ACC112 (cell line): ENCODE measurements around the gene KRTAP4-7.
"Not testable (repeated sequence)": the region's sequence is repeated elsewhere in the genome, so short reads cannot be mapped to it uniquely, and the experiment has no call there.

Source experiments
- H2AFZ ChIP-seq: fragments of 200-600 bp; sonication (generic); one replicate; pipeline ENCODE4 v1.6.0; 2017; ENCODE audit warnings: antibody characterized with exemption, low read length; ENCODE audit not compliant: unreplicated experiment
- H3K27ac ChIP-seq: fragments of 200-600 bp; sonication (generic); 2 replicates; pipeline ENCODE4 v1.5.1; 2014; ENCODE audit warnings: low read depth, mild to moderate bottlenecking, antibody characterized with exemption, low read length, moderate library complexity
- H3K27me3 ChIP-seq: fragments of 200-600 bp; sonication (generic); 2 replicates; pipeline ENCODE4 v1.6.1; 2014; ENCODE audit warnings: mild to moderate bottlenecking, antibody characterized with exemption, low read length, moderate library complexity, mixed read lengths; ENCODE audit not compliant: insufficient read depth
- H3K36me3 ChIP-seq: fragments of 200-600 bp; sonication (generic); 2 replicates; pipeline ENCODE4 v1.6.1; 2016; ENCODE audit warnings: mild to moderate bottlenecking, antibody characterized with exemption, low read length, moderate library complexity, mixed read lengths; ENCODE audit not compliant: insufficient read depth
- H3K4me1 ChIP-seq: fragments of 200-600 bp; sonication (generic); one replicate; pipeline ENCODE4 v1.6.1; 2016; ENCODE audit warnings: low read length, mixed read lengths; ENCODE audit not compliant: insufficient read depth, unreplicated experiment, control insufficient read depth
- H3K4me3 ChIP-seq: fragments of 200-600 bp; sonication (generic); 2 replicates; pipeline ENCODE4 v1.5.1; 2014; ENCODE audit warnings: mild to moderate bottlenecking, low read depth, low read length
- H3K79me2 ChIP-seq: fragments of 200-600 bp; sonication (generic); one replicate; pipeline ENCODE4 v1.6.0; 2016; ENCODE audit warnings: low read length; ENCODE audit not compliant: control insufficient read depth, unreplicated experiment, insufficient read depth

Gene KRTAP4-7

DNA sequence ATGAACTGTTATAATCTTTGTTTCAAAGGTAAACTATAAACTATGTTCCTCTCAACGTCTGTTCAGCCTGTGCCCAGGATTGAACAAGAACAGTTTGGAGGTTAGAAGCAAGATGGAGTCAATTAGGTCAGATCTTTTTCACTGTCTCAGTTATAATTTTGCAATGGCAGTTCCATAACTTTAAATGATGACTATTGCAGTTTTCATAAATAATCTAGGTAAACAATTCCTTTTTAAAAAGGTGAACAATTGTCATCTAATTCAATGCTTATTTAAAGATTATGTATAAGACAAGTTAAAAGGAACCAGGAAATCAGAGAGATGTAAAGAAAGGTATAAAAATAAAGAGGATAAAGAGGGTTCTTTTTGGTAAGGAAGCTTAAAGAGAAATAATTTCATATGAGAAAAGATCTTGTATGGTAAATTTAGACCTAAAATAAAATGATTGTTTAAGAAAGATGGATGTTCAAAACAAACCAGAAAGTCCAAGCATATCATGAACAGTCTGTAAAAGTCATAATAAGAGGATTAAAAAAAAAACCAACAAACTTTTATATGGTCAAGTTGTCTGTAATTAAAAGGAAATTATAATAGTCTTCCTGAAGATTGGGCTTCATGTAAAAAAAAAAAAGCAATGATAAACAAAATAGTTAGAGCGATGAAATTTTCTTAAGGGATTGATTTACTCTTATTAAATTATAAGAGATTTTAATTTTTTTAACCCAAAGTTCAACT, 27.4 kb downstream of the KRTAP4-7 start:
- Histone ChIP-seq H3K4me3 (no peak overlapping the region), H2AFZ (no peak overlapping the region), H3K36me3 (0 out of 2 replicates have a peak, but pooled peaks cover 3% of the 10 kb centered on the region), H3K27ac (no peak overlapping the region), H3K79me2 (no peaks in the 10 kb centered on the region), H3K4me1 (no peaks in the 10 kb centered on the region), H3K27me3 (no peaks in the 10 kb centered on the region)

DNA sequence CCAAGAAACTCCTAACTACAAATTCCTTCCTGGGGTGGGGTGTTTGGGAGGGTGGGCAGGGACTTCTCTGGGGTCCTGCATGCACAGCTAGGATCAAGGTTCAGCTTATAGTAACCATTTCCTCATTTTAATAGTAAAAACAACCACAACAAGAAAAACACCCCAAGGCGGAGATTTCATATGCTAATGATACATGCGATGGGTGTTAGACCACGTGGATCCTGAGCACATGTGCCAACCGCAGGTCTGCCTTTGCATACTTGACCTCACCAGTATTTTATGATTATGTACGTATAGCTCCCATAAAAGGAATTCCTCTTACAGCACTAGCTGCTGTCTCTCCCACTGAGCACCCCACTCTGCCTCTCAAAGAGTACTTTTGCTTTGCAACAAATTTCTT, 32.3 kb downstream of the KRTAP4-7 start:
- H3K27ac ChIP-seq = no peak overlapping the region
- H3K4me1 ChIP-seq = no peaks in the 10 kb centered on the region
- no peaks in the 10 kb centered on the region for H3K79me2 ChIP-seq
- no peak overlapping the region for H2AFZ ChIP-seq
- no peak overlapping the region for H3K4me3 ChIP-seq
- 0 out of 2 replicates have a peak, but pooled peaks cover 3% of the 10 kb centered on the region for H3K36me3 ChIP-seq
- H3K27me3 ChIP-seq = no peaks in the 10 kb centered on the region

DNA sequence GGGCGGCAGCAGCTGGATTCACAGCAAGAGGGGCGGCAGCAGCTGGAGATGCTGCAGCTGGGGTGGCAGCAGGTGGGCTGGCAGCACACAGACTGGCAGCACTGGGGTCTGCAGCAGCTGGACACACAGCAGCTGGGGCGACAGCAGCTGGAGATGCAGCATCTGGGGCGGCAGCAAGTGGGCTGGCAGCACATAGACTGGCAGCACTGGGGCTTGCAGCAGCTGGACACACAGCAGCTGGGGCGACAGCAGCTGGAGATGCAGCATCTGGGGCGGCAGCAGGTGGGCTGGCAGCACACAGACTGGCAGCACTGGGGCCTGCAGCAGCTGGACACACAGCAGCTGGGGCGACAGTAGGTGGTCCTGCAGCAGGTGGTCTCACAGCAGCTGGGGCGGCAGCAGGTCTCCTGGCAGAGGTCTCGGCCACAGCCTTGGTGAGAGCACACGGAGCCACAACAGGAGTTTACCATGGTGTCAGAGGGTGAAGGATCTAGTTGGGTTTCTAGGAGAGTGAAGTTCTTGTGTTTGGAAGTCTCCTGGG, 34.0 kb downstream of the KRTAP4-7 start, which contains the start of gene KRTAP4-11:
Gene KRTAP4-11 (minus strand): TSS at position 528 of the 541 bp plus-strand sequence. CDS start 58 bp downstream, at position 470.
- H3K4me3 ChIP-seq, H2AFZ ChIP-seq, H3K27me3 ChIP-seq, H3K27ac ChIP-seq, H3K4me1 ChIP-seq, H3K79me2 ChIP-seq, H3K36me3 ChIP-seq: not testable (repeated sequence)

DNA sequence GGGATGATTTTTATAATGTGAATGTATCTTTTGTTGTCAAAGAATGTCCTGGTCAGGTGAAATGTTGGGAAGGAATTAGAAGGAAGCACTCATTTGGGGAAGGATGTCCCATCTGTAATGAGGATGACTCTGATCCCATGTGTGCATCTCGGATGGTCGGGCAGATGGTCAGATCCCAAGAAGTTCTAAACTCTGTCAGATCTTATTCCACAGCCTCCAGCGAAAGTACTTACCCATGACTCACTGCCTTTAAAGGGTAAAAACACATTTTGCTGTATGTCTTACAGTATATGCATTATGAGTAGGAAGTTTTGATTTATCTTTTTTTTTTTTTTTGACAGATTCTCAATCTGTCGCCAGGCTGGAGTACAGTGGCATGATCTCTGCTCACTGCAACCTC, 34.8 kb downstream of the KRTAP4-7 start:
- Histone ChIP-seq H3K27ac (no peak overlapping the region), H3K4me3 (no peak overlapping the region), H2AFZ (no peak overlapping the region), H3K36me3 (no peaks in the 10 kb centered on the region), H3K79me2 (no peaks in the 10 kb centered on the region), H3K4me1 (no peaks in the 10 kb centered on the region), H3K27me3 (no peaks in the 10 kb centered on the region)

DNA sequence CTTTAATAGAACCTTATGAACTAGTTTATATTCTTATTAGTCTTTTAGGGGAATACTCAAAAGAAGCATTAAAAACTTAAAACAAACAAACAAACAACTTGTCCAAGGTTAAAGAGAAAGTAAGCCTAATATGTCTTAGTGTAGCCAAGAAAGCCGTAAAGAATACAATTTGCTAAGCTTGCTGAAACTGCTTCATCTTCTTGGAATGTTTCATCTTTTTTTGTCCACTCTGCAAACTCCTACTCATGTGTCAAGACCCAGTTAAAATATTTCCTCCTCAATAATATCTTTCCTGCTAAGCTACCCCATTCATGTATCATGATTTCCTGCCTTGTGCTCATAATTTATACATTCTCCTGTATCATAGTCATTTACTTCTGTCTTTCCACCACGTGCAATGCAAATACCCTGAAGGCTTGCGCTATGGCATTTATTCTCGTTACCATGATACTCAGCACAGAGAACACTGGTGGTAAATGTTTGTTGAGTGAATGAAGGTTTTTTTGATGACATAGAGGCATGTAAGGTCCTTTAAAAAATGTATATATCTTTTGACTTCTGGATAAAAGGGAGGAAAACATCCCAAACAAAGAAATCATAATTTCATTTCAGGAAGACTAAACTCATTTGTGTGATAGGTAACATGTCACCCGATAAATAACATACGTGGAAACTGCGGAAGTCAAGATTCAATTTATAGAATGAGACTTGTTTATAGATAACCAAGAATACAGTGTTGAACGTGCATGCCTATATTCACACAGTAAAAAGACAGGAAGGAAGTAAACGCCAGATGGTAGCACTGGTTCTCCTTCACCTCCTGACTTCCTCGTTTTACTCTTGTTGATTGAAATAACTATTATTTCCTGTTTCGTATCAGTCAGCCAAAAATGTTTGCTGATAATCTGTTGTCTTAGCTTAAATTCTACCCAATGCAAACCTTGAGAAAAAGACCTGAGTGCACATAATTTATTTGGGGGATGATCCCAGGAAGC, 36.0 kb downstream of the KRTAP4-7 start:
- H3K79me2 ChIP-seq, H3K27ac ChIP-seq, H3K36me3 ChIP-seq, H2AFZ ChIP-seq, H3K4me1 ChIP-seq, H3K27me3 ChIP-seq, H3K4me3 ChIP-seq: not testable (repeated sequence)

DNA sequence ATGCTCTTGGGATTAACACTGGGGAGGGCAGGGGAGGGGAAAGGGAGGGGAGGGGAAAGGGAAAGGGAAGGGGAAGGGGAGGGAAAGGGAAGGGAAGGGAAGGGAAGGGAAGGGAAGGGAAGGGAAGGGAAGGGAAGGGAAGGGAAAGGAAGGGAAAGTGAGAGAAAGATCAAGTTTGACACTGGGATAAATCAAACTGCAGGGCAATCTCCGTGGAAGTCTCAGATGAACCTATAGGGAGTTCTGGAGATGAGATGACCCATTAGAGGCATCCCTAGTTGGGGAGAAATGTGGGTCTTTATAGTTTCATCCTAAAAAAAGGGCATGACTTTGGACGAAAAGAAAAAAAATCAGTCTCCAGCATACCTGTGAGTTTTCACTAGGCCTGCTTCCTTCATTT, 37.8 kb downstream of the KRTAP4-7 start:
- no peaks in the 10 kb centered on the region for H3K4me1 ChIP-seq
- no peak overlapping the region for H3K4me3 ChIP-seq
- no peaks in the 10 kb centered on the region for H3K27me3 ChIP-seq
- no peaks in the 10 kb centered on the region for H3K36me3 ChIP-seq
- no peak overlapping the region for H2AFZ ChIP-seq
- H3K79me2 ChIP-seq = no peaks in the 10 kb centered on the region
- no peak overlapping the region for H3K27ac ChIP-seq

DNA sequence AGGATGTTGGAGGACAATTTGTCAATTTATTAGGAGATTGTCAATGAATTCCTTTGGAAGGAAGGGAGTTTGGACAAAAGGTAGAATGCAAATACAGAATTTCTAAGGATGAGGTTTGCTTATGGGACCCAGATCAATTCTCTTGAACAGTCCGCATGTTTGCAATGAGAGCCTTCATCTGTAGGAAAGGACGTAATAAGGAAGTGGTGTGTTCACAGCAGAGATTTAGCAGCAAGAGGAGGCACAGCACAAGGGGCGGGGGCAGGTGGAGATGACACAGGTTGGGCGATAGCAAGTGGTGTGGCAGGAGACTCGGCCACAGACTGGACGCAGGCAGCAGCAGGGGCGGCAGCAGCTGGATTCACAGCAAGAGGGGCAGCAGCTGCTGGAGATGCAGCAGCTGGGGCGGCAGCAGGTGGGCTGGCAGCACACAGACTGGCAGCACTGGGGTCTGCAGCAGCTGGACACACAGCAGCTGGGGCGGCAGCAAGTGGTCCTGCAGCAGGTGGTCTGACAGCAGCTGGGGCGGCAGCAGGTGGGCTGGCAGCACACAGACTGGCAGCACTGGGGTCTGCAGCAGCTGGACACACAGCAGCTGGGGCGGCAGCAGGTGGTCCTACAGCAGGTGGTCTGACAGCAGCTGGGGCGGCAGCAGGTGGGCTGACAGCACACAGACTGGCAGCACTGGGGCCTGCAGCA, 39.5 kb downstream of the KRTAP4-7 start:
- H2AFZ ChIP-seq, H3K27ac ChIP-seq, H3K4me1 ChIP-seq, H3K36me3 ChIP-seq, H3K27me3 ChIP-seq, H3K79me2 ChIP-seq, H3K4me3 ChIP-seq: not testable (repeated sequence)

DNA sequence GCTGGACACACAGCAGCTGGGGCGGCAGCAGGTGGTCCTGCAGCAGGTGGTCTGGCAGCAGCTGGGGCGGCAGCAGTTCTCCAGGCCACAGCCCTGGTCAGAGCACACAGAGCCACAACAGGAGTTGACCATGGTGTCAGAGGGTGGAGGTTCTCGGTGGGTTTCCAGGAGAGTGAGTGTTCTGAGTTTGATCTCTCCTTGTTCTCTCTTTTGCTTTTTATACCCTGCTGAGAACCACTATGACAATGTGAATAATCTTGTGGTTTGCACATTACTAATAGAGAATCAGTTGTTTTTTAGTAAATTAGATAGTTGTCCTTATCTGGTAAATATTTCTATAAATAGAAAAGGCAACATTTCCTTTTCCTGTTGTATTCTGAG, 40.0 kb downstream of the KRTAP4-7 start, which contains the start of gene KRTAP4-12:
Gene KRTAP4-12 (minus strand): TSS at position 192 of the 381 bp plus-strand sequence. CDS start 60 bp downstream, at position 132.
- not testable (repeated sequence) for H3K36me3 ChIP-seq, H3K79me2 ChIP-seq, H3K27ac ChIP-seq, H3K27me3 ChIP-seq, H2AFZ ChIP-seq, H3K4me3 ChIP-seq, H3K4me1 ChIP-seq

DNA sequence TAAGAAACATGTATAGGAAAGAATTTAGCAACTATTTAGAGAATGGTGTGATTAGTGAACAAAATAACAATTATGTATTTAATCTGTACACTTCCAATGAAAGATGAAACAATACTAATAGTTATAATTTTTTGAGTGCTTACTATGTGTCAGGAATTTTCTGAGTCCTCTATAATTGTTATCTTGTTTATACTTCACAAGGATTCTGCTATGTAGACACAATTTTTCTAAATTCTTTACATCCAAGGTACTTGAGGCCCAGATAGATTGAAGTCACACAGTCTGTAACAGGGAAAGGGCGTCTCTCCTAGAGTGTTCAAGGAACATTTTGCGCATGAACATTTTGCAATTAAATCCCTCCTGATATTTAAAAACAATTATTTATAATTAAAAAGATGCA, 41.1 kb downstream of the KRTAP4-7 start:
- Histone ChIP-seq H3K27me3 (no peaks in the 10 kb centered on the region), H3K27ac (no peak overlapping the region), H3K79me2 (no peaks in the 10 kb centered on the region), H3K4me1 (no peaks in the 10 kb centered on the region), H2AFZ (no peak overlapping the region), H3K36me3 (no peaks in the 10 kb centered on the region), H3K4me3 (no peak overlapping the region)

DNA sequence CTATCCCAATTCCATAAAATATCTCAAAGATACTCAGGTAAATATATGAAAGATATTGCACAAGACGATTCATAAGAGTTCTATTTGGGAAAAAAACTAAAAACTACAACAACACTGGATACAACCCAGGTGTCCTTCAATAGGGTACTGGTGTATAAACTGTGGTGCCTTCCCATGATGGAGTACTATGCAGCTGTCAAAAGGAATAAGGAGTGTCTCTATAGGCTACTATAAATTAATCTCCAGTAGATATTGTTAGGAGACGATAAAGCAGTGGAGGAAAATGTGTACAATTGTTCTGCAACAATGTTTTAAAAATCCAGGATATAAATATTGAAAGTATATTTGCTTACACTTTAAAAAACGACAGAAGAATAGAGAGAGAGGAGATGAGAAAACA, 42.5 kb downstream of the KRTAP4-7 start:
- Histone ChIP-seq H3K27ac (no peak overlapping the region), H3K4me3 (no peak overlapping the region), H3K4me1 (peaks cover 2% of the 10 kb centered on the region), H3K79me2 (no peaks in the 10 kb centered on the region), H3K36me3 (no peaks in the 10 kb centered on the region), H3K27me3 (no peaks in the 10 kb centered on the region), H2AFZ (no peak overlapping the region)
